A673 (cell line): ENCODE measurements around the gene LCAT. TPM values are rescaled to one million over a fixed set of nuclear protein-coding genes. Genes with fewer than 3 reads are reported as not detected.
A peak's percentile ranks its signal among the peaks of the same experiment; 100 is the strongest.

Experiments
- BruUV-seq: library from RNA; stranded (reverse); fragments of 400-500 nt; replicated peaks from 2 replicates; lab custom pipeline; 2021; lab: Mats Ljungman, UMichigan
- CTCF ChIA-PET: fragments of 300-600 bp; sonication (Branson Sonifier 250); formaldehyde crosslinking; loops from one replicate; lab custom pipeline; 2022; ENCODE audit warnings: antibody characterized with exemption; lab: Charles Lee
- POLR2A ChIA-PET: fragments of 300-600 bp; sonication (Branson Sonifier 250); formaldehyde crosslinking; loops from one replicate; lab custom pipeline; 2022; ENCODE audit warnings: antibody characterized with exemption; ENCODE audit not compliant: low non-redundant PET; lab: Charles Lee
- DNase-seq: peaks from one replicate; pipeline ENCODE4 v3.0.0-alpha.2; 2015; ENCODE audit warnings: low spot score
- H3K27ac ChIP-seq: fragments of 200-600 bp; sonication (generic); 2 replicates; pipeline ENCODE4 v1.5.1; 2016; ENCODE audit warnings: mixed run types, low read depth, mild to moderate bottlenecking, mixed read lengths, antibody characterized with exemption, low read length; ENCODE audit not compliant: poor library complexity, severe bottlenecking
- H3K27me3 ChIP-seq: fragments of 200-600 bp; sonication (generic); replicated peaks from 2 replicates; pipeline ENCODE4 v1.6.1; 2017; ENCODE audit warnings: mixed run types, low read depth, mild to moderate bottlenecking, mixed read lengths, antibody characterized with exemption, low read length; ENCODE audit not compliant: insufficient read depth, poor library complexity
- H3K36me3 ChIP-seq: fragments of 200-600 bp; sonication (generic); 2 replicates; pipeline ENCODE4 v1.6.1; 2016; ENCODE audit warnings: mixed run types, mild to moderate bottlenecking, mixed read lengths, antibody characterized with exemption, low read length; ENCODE audit not compliant: insufficient read depth, poor library complexity, severe bottlenecking
- H3K4me1 ChIP-seq: fragments of 200-600 bp; sonication (generic); 2 replicates; pipeline ENCODE4 v1.6.1; 2017; ENCODE audit warnings: mixed run types, mild to moderate bottlenecking, mixed read lengths, antibody characterized with exemption, low read length; ENCODE audit not compliant: insufficient read depth, poor library complexity, severe bottlenecking
- H3K4me3 ChIP-seq: fragments of 200-600 bp; sonication (generic); 2 replicates; pipeline ENCODE4 v1.5.1; 2016; ENCODE audit warnings: low read depth, mixed run types, mild to moderate bottlenecking, mixed read lengths, low read length; ENCODE audit not compliant: poor library complexity, severe bottlenecking
- H3K9me3 ChIP-seq: fragments of 200-600 bp; sonication (generic); 2 replicates; pipeline ENCODE4 v1.6.1; 2016; ENCODE audit warnings: mixed run types, low read depth, mild to moderate bottlenecking, mixed read lengths, antibody characterized with exemption, low read length; ENCODE audit not compliant: poor library complexity, severe bottlenecking
- CTCF ChIP-seq: fragments of 300-800, 200-600 bp; sonication (generic); conservative IDR thresholded peaks from 2 replicates; pipeline ENCODE4 v1.5.1; 2017; ENCODE audit warnings: low read depth, mild to moderate bottlenecking, antibody characterized with exemption, low read length, moderate library complexity, mixed read lengths
- EZH2 ChIP-seq: fragments of 200-600 bp; sonication (generic); IDR thresholded peaks from 2 replicates; pipeline ENCODE4 v1.6.1; 2017; ENCODE audit warnings: borderline replicate concordance, low read depth, mild to moderate bottlenecking, mixed read lengths, antibody characterized with exemption, low read length; ENCODE audit not compliant: poor library complexity, severe bottlenecking
- intact Hi-C: fragments of 100-400 bp; cut with micrococcal nuclease; formaldehyde crosslinking; loops from one replicate; pipeline ENCODE4 v1.10.0; 2022; ENCODE audit not compliant: unreplicated experiment
- total RNA-seq: library from RNA; stranded (reverse); gene quantifications from 2 replicates; pipeline ENCODE4 v1.2.3, GENCODE V29; 2021

LCAT gene
- total RNA-seq, 1 experiment from 2014 or later, result 17.6 TPM

- Histone ChIP-seq H3K36me3 (no peaks in the 10 kb centered on the region), H3K27ac (no peak overlapping the region), H3K4me1 (no peaks in the 10 kb centered on the region), H3K9me3 (no peaks in the 10 kb centered on the region), H3K4me3 (no peak overlapping the region), H3K27me3 (no peaks in the 10 kb centered on the region)
- no peak for DNase-seq
- ChIA-PET POLR2A (no interaction called here), CTCF (interaction anchor here (0.6 kb wide), 1 partner anchor 89 kb away, joined by 4 read pairs; no protein-coding TSS in a partner anchor)
- intact Hi-C loops, result no loop called here
- no peak for TF ChIP-seq CTCF
- no peak for TF ChIP-seq EZH2
- no TSS peak for BruUV-seq
Measured at GRCh38 chr16:67914758-67915495, 29.0 kb downstream of the LCAT start.

GRCh38 chr16:67910158-67910557 lies 33.8 kb downstream of the LCAT start:
- TSS peak; percentile 16 for BruUV-seq
- POLR2A ChIA-PET, result interaction anchor here (0.7 kb wide), 1 partner anchor 374 kb away, joined by 4 read pairs; no protein-coding TSS in a partner anchor
- Histone ChIP-seq H3K9me3 (no peaks in the 10 kb centered on the region), H3K4me1 (no peaks in the 10 kb centered on the region), H3K27me3 (no peaks in the 10 kb centered on the region), H3K27ac (no peak overlapping the region), H3K4me3 (no peak overlapping the region), H3K36me3 (no peaks in the 10 kb centered on the region)
- CTCF ChIA-PET, result interaction anchor here (0.9 kb wide), 1 partner anchor 10 kb away, joined by 3 read pairs; no protein-coding TSS in a partner anchor
- TF ChIP-seq EZH2 (no peak), CTCF (no peak)
- intact Hi-C loops, result no loop called here
- peak; percentile 35 for DNase-seq

GRCh38 chr16:67909056-67909742 lies 34.7 kb downstream of the LCAT start:
- BruUV-seq, result no TSS peak
- Histone ChIP-seq H3K27ac (no peak overlapping the region), H3K9me3 (no peaks in the 10 kb centered on the region), H3K36me3 (no peaks in the 10 kb centered on the region), H3K4me1 (no peaks in the 10 kb centered on the region), H3K4me3 (no peak overlapping the region), H3K27me3 (no peaks in the 10 kb centered on the region)
- TF ChIP-seq EZH2, result no peak
- DNase-seq, result no peak
- CTCF ChIA-PET, result no interaction called here
- intact Hi-C loops, result no loop called here
- POLR2A ChIA-PET, result no interaction called here
